H1 (cell line): Measurements from ENCODE around the gene APBA2. TPM values are rescaled to one million over a fixed set of nuclear protein-coding genes. Genes with fewer than 3 reads are reported as not detected.

Experiments used
- CTCF ChIP-seq, 3 experiments: IDR thresholded peaks; 1 replicate in 2 of 3; 2 replicates in 1 of 3; pipeline versions ENCODE4 v1.5.1 to v1.6.1; 2011; ENCODE audit warnings: low read length in 3 of 3, mild to moderate bottlenecking in 3 of 3, inconsistent platforms in 2 of 3, low read depth in 1 of 3, moderate library complexity in 1 of 3; ENCODE audit not compliant: insufficient read depth in 1 of 3; ENCODE audit errors: control extremely low read depth in 1 of 3
- KDM4A ChIP-seq: IDR thresholded peaks from one replicate; pipeline ENCODE4 v1.7.1; 2012; ENCODE audit warnings: low read depth, mild to moderate bottlenecking, moderate library complexity, low read length, inconsistent platforms; ENCODE audit not compliant: severe bottlenecking
- NANOG ChIP-seq: IDR thresholded peaks from 2 replicates; pipeline ENCODE4 v1.6.1; 2011; ENCODE audit warnings: low read length, low read depth, mild to moderate bottlenecking, inconsistent platforms; ENCODE audit not compliant: insufficient read depth, poor library complexity, severe bottlenecking
- POU5F1 ChIP-seq: IDR thresholded peaks from 2 replicates; pipeline ENCODE4 v1.6.1; 2011; ENCODE audit warnings: low read depth, mild to moderate bottlenecking, low read length, moderate library complexity
- TCF12 ChIP-seq: IDR thresholded peaks from 2 replicates; pipeline ENCODE4 v1.6.1; 2011; ENCODE audit warnings: low read depth, mild to moderate bottlenecking, low read length
- polyA plus RNA-seq, 7 experiments: library from polyadenylated mRNA; depleted of rRNA in 3 of 7; stranded (reverse) in 5 of 7; unstranded in 2 of 7; fragments of >200 nt in 5 of 7; fragments of 200-250 nt in 2 of 7; gene quantifications; 1 replicate in 5 of 7; 2 replicates in 1 of 7; 4 replicates in 1 of 7; pipeline versions ENCODE4 v1.2.1 to v1.2.3, GENCODE V29; 2011 to 2013; ENCODE audit warnings: missing spikeins in 2 of 7, mixed read lengths in 2 of 7
- total RNA-seq: library from RNA; stranded (reverse); fragmentation: NEBNext Ultra II Directional; extraction: Animal tissue kit (Norgen Biotek cat#: 25700); gene quantifications from 2 replicates; pipeline ENCODE4 v1.2.1, GENCODE V29; 2021

The APBA2 gene
- total and polyA plus RNA-seq, 2 of the 8 experiments (the other 6 are each of a cell fraction or from before 2014, with no cell fraction given), result 15.5 to 19.0 TPM

GRCh38 chr15:29098652-29099051, 212.9 kb downstream of the APBA2 start (continued):
- TF ChIP-seq POU5F1, result no peak
- TF ChIP-seq TCF12, result no peak
- no peak for TF ChIP-seq CTCF (IDR thresholded peaks at IDR 0.05; ENCODE audit: control extremely low read depth in 1 of 3, insufficient read depth in 1 of 3, low read depth in 1 of 3, low read length in 3 of 3)
- no peak for TF ChIP-seq NANOG
- no peak for TF ChIP-seq KDM4A
